ENCODE results near the gene VWA5B1. TPM values are rescaled to one million over a fixed set of nuclear protein-coding genes. Genes with fewer than 3 reads are reported as not detected.

VWA5B1 gene
- total RNA-seq, 3 donors from 2014 or later: 0.16 to 2.1 (median 0.80) TPM

- Histone ChIP-seq H3K4me1 (ENCODE audit: low read depth) (no peaks in the 10 kb centered on the region), H3K36me3 (ENCODE audit: low read depth) (no peaks in the 10 kb centered on the region), H3K4me3 (no peak overlapping the region), H3K9me3 (no peaks in the 10 kb centered on the region)
- intact Hi-C loops (cut with DNase I, micrococcal nuclease): no loop called here
- no peak for TF ChIP-seq CTCF (IDR thresholded peaks at IDR 0.05)
- no peak for DNase-seq
- ATAC-seq: no peak
These were observed 90.0 kb downstream of the VWA5B1 start for GRCh38 chr1:20380616-20381035.

- Histone ChIP-seq H3K36me3 (ENCODE audit: low read depth) (no peaks in the 10 kb centered on the region), H3K4me1 (ENCODE audit: low read depth) (no peaks in the 10 kb centered on the region), H3K4me3 (no peak overlapping the region), H3K9me3 (no peaks in the 10 kb centered on the region)
- intact Hi-C loops (cut with DNase I, micrococcal nuclease): no loop called here
- ATAC-seq: no peak
- no peak for TF ChIP-seq CTCF (IDR thresholded peaks at IDR 0.05)
- no peak for DNase-seq
These were observed 90.5 kb downstream of the VWA5B1 start for GRCh38 chr1:20381045-20381641.

- no peak for DNase-seq
- no peak for TF ChIP-seq CTCF (IDR thresholded peaks at IDR 0.05)
- Histone ChIP-seq H3K36me3 (ENCODE audit: low read depth) (no peaks in the 10 kb centered on the region), H3K4me1 (ENCODE audit: low read depth) (no peaks in the 10 kb centered on the region), H3K4me3 (no peak overlapping the region), H3K9me3 (no peaks in the 10 kb centered on the region)
- no peak for ATAC-seq
- intact Hi-C loops (cut with DNase I, micrococcal nuclease): no loop called here
These were observed 91.3 kb downstream of the VWA5B1 start for GRCh38 chr1:20381961-20382360.

GRCh38 chr1:20382711-20383110 lies 92.0 kb downstream of the VWA5B1 start:
- no peaks in the 10 kb centered on the region for H3K36me3 ChIP-seq (ENCODE audit: low read depth)
- H3K9me3 ChIP-seq: no peaks in the 10 kb centered on the region
- H3K4me1 ChIP-seq (ENCODE audit: low read depth): no peaks in the 10 kb centered on the region
- no peak for ATAC-seq
- no peak for TF ChIP-seq CTCF (IDR thresholded peaks at IDR 0.05)
- H3K4me3 ChIP-seq: no peak overlapping the region
- no peak for DNase-seq
- intact Hi-C loops (cut with DNase I, micrococcal nuclease): no loop called here

GRCh38 chr1:20383631-20384030 lies 93.0 kb downstream of the VWA5B1 start:
- H3K4me1 ChIP-seq (ENCODE audit: low read depth): no peaks in the 10 kb centered on the region
- intact Hi-C loops (cut with DNase I, micrococcal nuclease): no loop called here
- no peaks in the 10 kb centered on the region for H3K36me3 ChIP-seq (ENCODE audit: low read depth)
- ATAC-seq (no peak), DNase-seq (no peak)
- H3K4me3 ChIP-seq: no peak overlapping the region
- TF ChIP-seq CTCF (IDR thresholded peaks at IDR 0.05): no peak
- H3K9me3 ChIP-seq: no peaks in the 10 kb centered on the region

GRCh38 chr1:20385630-20386029 lies 95.0 kb downstream of the VWA5B1 start:
- ATAC-seq (no peak), DNase-seq (no peak)
- Histone ChIP-seq H3K4me3 (no peak overlapping the region), H3K4me1 (ENCODE audit: low read depth) (no peaks in the 10 kb centered on the region), H3K9me3 (no peaks in the 10 kb centered on the region), H3K36me3 (ENCODE audit: low read depth) (no peaks in the 10 kb centered on the region)
- TF ChIP-seq CTCF (IDR thresholded peaks at IDR 0.05): no peak
- intact Hi-C loops (cut with DNase I, micrococcal nuclease): no loop called here

Data from mucosa of descending colon (tissue), 3 donors.